Activated naive CD4-positive, alpha-beta T cell treated with anti-CD3 and anti-CD28 coated beads, Interleukin-2, amount 50 U/mL, for 72 hours (primary cell): ENCODE results near the gene KAT14. TPM values are rescaled to one million over a fixed set of nuclear protein-coding genes. Genes with fewer than 3 reads are reported as not detected.
"Not testable (repeated sequence)": the region's sequence is repeated elsewhere in the genome, so short reads cannot be mapped to it uniquely, and the experiment has no call there.

ENCODE experiments used
- ATAC-seq, 2 donors: fragments of 150-1000 bp; cut with Tn5 transposase; 2 replicates each; pipeline ENCODE4 v1.10.0; 2021; ENCODE audit warnings: mild to moderate bottlenecking in 2 of 2, moderate library complexity in 2 of 2
- DNase-seq, 2 donors: peaks; one replicate each; pipeline ENCODE4 v3.0.0; 2021 to 2022; ENCODE audit warnings: low spot score in 2 of 2
- H3K27ac Mint-ChIP-seq, 2 donors: one replicate each; pipeline ENCODE4 v1.8.0; 2022; ENCODE audit warnings: mild to moderate bottlenecking in 2 of 2, mixed read lengths in 2 of 2
- H3K36me3 Mint-ChIP-seq, 2 donors: one replicate each; pipeline ENCODE4 v1.8.0; 2022; ENCODE audit warnings: mixed read lengths in 2 of 2
- H3K9me3 Mint-ChIP-seq, 2 donors: one replicate each; pipeline ENCODE4 v1.8.0; 2022; ENCODE audit warnings: mixed read lengths in 2 of 2
- total RNA-seq, 2 donors: library from RNA; stranded (reverse); gene quantifications; one replicate each; pipeline ENCODE4 v1.2.3, GENCODE V29; 2022

KAT14 gene
- total RNA-seq, 2 donors from 2014 or later, result 6.8 to 11.3 TPM

- ATAC-seq (no peak), DNase-seq (no peak)
- Mint-ChIP-seq H3K9me3 (no peaks in the 10 kb centered on the region), H3K36me3 (peaks cover 0 to 5% of the 10 kb centered on the region in 2 donors), H3K27ac (peak overlapping the region; percentile 56 to 77)
These were observed 52.9 kb downstream of the KAT14 start for GRCh38 chr20:18190338-18191233.

GRCh38 chr20:18191306-18191705 lies 53.6 kb downstream of the KAT14 start:
- no peak for ATAC-seq
- no peak overlapping the region for H3K27ac Mint-ChIP-seq
- H3K36me3 Mint-ChIP-seq, result no peaks in the 10 kb centered on the region
- no peak for DNase-seq
- no peaks in the 10 kb centered on the region for H3K9me3 Mint-ChIP-seq

GRCh38 chr20:18194461-18194860 lies 56.8 kb downstream of the KAT14 start:
- not testable (repeated sequence) for H3K27ac Mint-ChIP-seq, H3K36me3 Mint-ChIP-seq, H3K9me3 Mint-ChIP-seq, ATAC-seq, DNase-seq

- ATAC-seq, result no peak
- Mint-ChIP-seq H3K9me3 (no peaks in the 10 kb centered on the region), H3K36me3 (no peaks in the 10 kb centered on the region), H3K27ac (no peak overlapping the region)
- no peak for DNase-seq
These were observed 58.3 kb downstream of the KAT14 start for GRCh38 chr20:18195931-18196330.

GRCh38 chr20:18197382-18198070 lies 59.9 kb downstream of the KAT14 start:
- ATAC-seq (no peak), DNase-seq (no peak)
- Mint-ChIP-seq H3K9me3 (peaks cover 0 to 12% of the 10 kb centered on the region in 2 donors), H3K36me3 (peaks cover 0 to 5% of the 10 kb centered on the region in 2 donors), H3K27ac (no peak overlapping the region)

GRCh38 chr20:18202966-18203365 lies 65.3 kb downstream of the KAT14 start:
- H3K36me3 Mint-ChIP-seq, result peaks cover 0 to 8% of the 10 kb centered on the region in 2 donors
- DNase-seq (no peak), ATAC-seq (no peak)
- no peak overlapping the region for H3K27ac Mint-ChIP-seq
- H3K9me3 Mint-ChIP-seq, result peaks cover 0 to 13% of the 10 kb centered on the region in 2 donors

GRCh38 chr20:18203700-18204099 lies 66.0 kb downstream of the KAT14 start:
- not testable (repeated sequence) for H3K36me3 Mint-ChIP-seq, H3K27ac Mint-ChIP-seq, DNase-seq, ATAC-seq
- H3K9me3 Mint-ChIP-seq, result peaks cover 0 to 13% of the 10 kb centered on the region in 2 donors

- DNase-seq, result no peak
- ATAC-seq, result no peak
- H3K9me3 Mint-ChIP-seq, result no peaks in the 10 kb centered on the region
These were observed 75.3 kb downstream of the KAT14 start for GRCh38 chr20:18213002-18213401.

GRCh38 chr20:18215566-18215965 lies 77.9 kb downstream of the KAT14 start:
- no peaks in the 10 kb centered on the region for H3K36me3 Mint-ChIP-seq
- no peak for ATAC-seq

More at GRCh38 chr20:18213002-18213401, 75.3 kb downstream of the KAT14 start:
- no peaks in the 10 kb centered on the region for H3K36me3 Mint-ChIP-seq
- H3K27ac Mint-ChIP-seq, result no peak overlapping the region

GRCh38 chr20:18218280-18218679 lies 80.6 kb downstream of the KAT14 start:
- ATAC-seq (no peak), DNase-seq (no peak)
- no peak overlapping the region for H3K27ac Mint-ChIP-seq
- no peaks in the 10 kb centered on the region for H3K36me3 Mint-ChIP-seq
- H3K9me3 Mint-ChIP-seq, result no peaks in the 10 kb centered on the region

More at GRCh38 chr20:18215566-18215965, 77.9 kb downstream of the KAT14 start:
- DNase-seq, result no peak
- no peak overlapping the region for H3K27ac Mint-ChIP-seq
- H3K9me3 Mint-ChIP-seq, result no peaks in the 10 kb centered on the region

- no peaks in the 10 kb centered on the region for H3K9me3 Mint-ChIP-seq
- ATAC-seq (no peak), DNase-seq (no peak)
- H3K27ac Mint-ChIP-seq, result no peak overlapping the region
- H3K36me3 Mint-ChIP-seq, result no peaks in the 10 kb centered on the region
These were observed 85.7 kb downstream of the KAT14 start for GRCh38 chr20:18223409-18223808.

GRCh38 chr20:18224968-18225568 lies 87.4 kb downstream of the KAT14 start:
- no peaks in the 10 kb centered on the region for H3K9me3 Mint-ChIP-seq
- no peak for ATAC-seq

GRCh38 chr20:18225632-18226031 lies 88.0 kb downstream of the KAT14 start:
- H3K36me3 Mint-ChIP-seq, result no peaks in the 10 kb centered on the region
- no peak overlapping the region for H3K27ac Mint-ChIP-seq
- H3K9me3 Mint-ChIP-seq, result no peaks in the 10 kb centered on the region
- ATAC-seq (no peak), DNase-seq (no peak)

More at GRCh38 chr20:18224968-18225568, 87.4 kb downstream of the KAT14 start:
- no peaks in the 10 kb centered on the region for H3K36me3 Mint-ChIP-seq
- DNase-seq, result no peak
- no peak overlapping the region for H3K27ac Mint-ChIP-seq

- H3K27ac Mint-ChIP-seq, H3K9me3 Mint-ChIP-seq, DNase-seq, H3K36me3 Mint-ChIP-seq, ATAC-seq: not testable (repeated sequence)
These were observed 89.1 kb downstream of the KAT14 start for GRCh38 chr20:18226741-18227140.

- ATAC-seq, result no peak
- no peak overlapping the region for H3K27ac Mint-ChIP-seq
- DNase-seq, result no peak
- H3K36me3 Mint-ChIP-seq, result no peaks in the 10 kb centered on the region
- H3K9me3 Mint-ChIP-seq, result peaks cover 0 to 3% of the 10 kb centered on the region in 2 donors
These were observed 95.8 kb downstream of the KAT14 start for GRCh38 chr20:18233408-18233943.
